Measurements from ENCODE around the gene IL22RA1.

IL22RA1 gene

GRCh38 chr1:24070821-24071393 lies 72.0 kb downstream of the IL22RA1 start:
- no peak for DNase-seq

GRCh38 chr1:24069817-24070216 lies 73.1 kb downstream of the IL22RA1 start:
- no peak for DNase-seq

All from cortex of kidney (tissue), 1 donor.